Neural progenitor cell (in vitro differentiated cells): ENCODE data around the gene GPR107.

ENCODE experiments used
- CTCF ChIP-seq: fragments of 200-600 bp; sonication (generic); IDR thresholded peaks from 2 replicates; pipeline ENCODE4 v1.5.1; 2017; ENCODE audit warnings: antibody characterized with exemption, mild to moderate bottlenecking
- EZH2 ChIP-seq: fragments of 200-600 bp; sonication (generic); IDR thresholded peaks from 2 replicates; pipeline ENCODE4 v1.6.1; 2017; ENCODE audit warnings: antibody characterized with exemption, mild to moderate bottlenecking, moderate library complexity

GRCh38 chr9:130041648-130042405, 11.9 kb upstream of the GPR107 start:
- TF ChIP-seq CTCF (no peak), EZH2 (no peak)
